SU-DHL-6 (cell line): ENCODE measurements around the gene MAEL.
"Not testable (repeated sequence)": the region's sequence is repeated elsewhere in the genome, so short reads cannot be mapped to it uniquely, and the experiment has no call there.

ENCODE experiments used
- H2AFZ ChIP-seq: fragments of 200-600 bp; sonication (generic); 2 replicates; pipeline ENCODE4 v1.6.1; 2014; ENCODE audit warnings: low read depth, mild to moderate bottlenecking, moderate library complexity, mixed read lengths, antibody characterized with exemption, low read length; ENCODE audit not compliant: severe bottlenecking
- H3F3A ChIP-seq: fragments of 200-600 bp; shearing (Covaris generic); 2 replicates; pipeline ENCODE4 v1.6.0; 2016; ENCODE audit warnings: antibody characterized with exemption, mild to moderate bottlenecking; ENCODE audit not compliant: insufficient read depth
- H3K27ac ChIP-seq: fragments of 200-600 bp; sonication (generic); 2 replicates; pipeline ENCODE4 v1.5.1; 2016; ENCODE audit warnings: low read depth, mild to moderate bottlenecking, low read length, moderate library complexity, mixed read lengths
- H3K27me3 ChIP-seq: fragments of 200-600 bp; sonication (generic), shearing (Covaris generic); 2 replicates; pipeline ENCODE4 v1.6.0; 2014; ENCODE audit warnings: mild to moderate bottlenecking, low read length
- H3K36me3 ChIP-seq: fragments of 200-600 bp; sonication (generic); 2 replicates; pipeline ENCODE4 v1.6.1; 2014; ENCODE audit warnings: mild to moderate bottlenecking, low read length, mixed read lengths
- H3K4me2 ChIP-seq: fragments of 300-600, 200-600 bp; shearing (Covaris generic), sonication (generic); 2 replicates; pipeline ENCODE4 v1.6.0; 2014; ENCODE audit warnings: low read length, low read depth, mild to moderate bottlenecking; ENCODE audit not compliant: poor library complexity, severe bottlenecking
- H3K4me3 ChIP-seq: fragments of 200-600 bp; sonication (generic); 2 replicates; pipeline ENCODE4 v1.5.1; 2014; ENCODE audit warnings: antibody characterized with exemption, low read length, mild to moderate bottlenecking, mixed read lengths; ENCODE audit not compliant: insufficient read depth, poor library complexity, severe bottlenecking
- H3K79me2 ChIP-seq: fragments of 200-600 bp; sonication (generic); 2 replicates; pipeline ENCODE4 v1.6.1; 2014; ENCODE audit warnings: mild to moderate bottlenecking, low read length, moderate library complexity; ENCODE audit not compliant: insufficient read depth
- H3K9ac ChIP-seq: fragments of 200-600 bp; sonication (generic); 2 replicates; pipeline ENCODE4 v1.7.0; 2014; ENCODE audit warnings: mild to moderate bottlenecking, low read length
- H3K9me2 ChIP-seq: fragments of 200-600 bp; sonication (generic); replicated peaks from 2 replicates; pipeline ENCODE4 v1.6.1; 2014; ENCODE audit warnings: low read length; ENCODE audit not compliant: insufficient read depth
- H3K9me3 ChIP-seq: fragments of 200-600 bp; sonication (generic); 2 replicates; pipeline ENCODE4 v1.6.1; 2014; ENCODE audit warnings: low read length, mixed read lengths; ENCODE audit not compliant: insufficient read depth
- H4K20me1 ChIP-seq: fragments of 200-600 bp; sonication (generic); 2 replicates; pipeline ENCODE4 v1.6.1; 2014; ENCODE audit warnings: low read depth, mild to moderate bottlenecking, antibody characterized with exemption, low read length, moderate library complexity, mixed read lengths
- CTCF ChIP-seq: fragments of 200-600 bp; sonication (generic); IDR thresholded peaks from one replicate; pipeline ENCODE4 v1.5.1; 2017; ENCODE audit warnings: antibody characterized with exemption, mild to moderate bottlenecking, low read length, moderate library complexity; ENCODE audit not compliant: insufficient read depth, poor library complexity, severe bottlenecking
- EZH2phosphoT487 ChIP-seq: fragments of 200-600 bp; sonication (generic), shearing (Covaris generic); conservative IDR thresholded peaks from 2 replicates; pipeline ENCODE4 v1.6.1; 2018; ENCODE audit warnings: mild to moderate bottlenecking, antibody characterized with exemption, low read length, moderate library complexity, mixed read lengths

Gene MAEL

GRCh38 chr1:167016100-167016750 is 27.1 kb downstream of the MAEL start:
- H3F3A ChIP-seq: no peaks in the 10 kb centered on the region
- H3K27me3 ChIP-seq: no peaks in the 10 kb centered on the region
- H3K36me3 ChIP-seq: no peaks in the 10 kb centered on the region
- no peaks in the 10 kb centered on the region for H3K9me2 ChIP-seq
- no peaks in the 10 kb centered on the region for H3K9me3 ChIP-seq
- H3K4me3 ChIP-seq: no peak overlapping the region
- no peak overlapping the region for H3K9ac ChIP-seq
- H3K27ac ChIP-seq: no peak overlapping the region
- H2AFZ ChIP-seq: no peak overlapping the region
- H3K79me2 ChIP-seq: no peaks in the 10 kb centered on the region
- no peak overlapping the region for H3K4me2 ChIP-seq
- no peaks in the 10 kb centered on the region for H4K20me1 ChIP-seq
- TF ChIP-seq CTCF (no peak), EZH2phosphoT487 (no peak)

GRCh38 chr1:167022384-167022783 is 33.3 kb downstream of the MAEL start:
- Histone ChIP-seq H3K9me3 (no peaks in the 10 kb centered on the region), H3K27ac (no peak overlapping the region), H3K9me2 (no peaks in the 10 kb centered on the region), H3F3A (no peaks in the 10 kb centered on the region), H2AFZ (no peak overlapping the region), H3K36me3 (no peaks in the 10 kb centered on the region), H3K4me2 (no peak overlapping the region), H3K9ac (no peak overlapping the region), H3K4me3 (no peak overlapping the region), H3K79me2 (no peaks in the 10 kb centered on the region), H4K20me1 (no peaks in the 10 kb centered on the region), H3K27me3 (no peaks in the 10 kb centered on the region)
- TF ChIP-seq EZH2phosphoT487 (no peak), CTCF (no peak)

GRCh38 chr1:167029553-167029952 is 40.5 kb downstream of the MAEL start:
- H3F3A ChIP-seq, H3K9me2 ChIP-seq, H3K27me3 ChIP-seq: not testable (repeated sequence)

GRCh38 chr1:167033646-167034045 is 44.6 kb downstream of the MAEL start:
- H3K79me2 ChIP-seq: no peaks in the 10 kb centered on the region
- H3K4me2 ChIP-seq: no peak overlapping the region
- no peak overlapping the region for H3K9ac ChIP-seq
- H3K27me3 ChIP-seq: no peaks in the 10 kb centered on the region; the same call in 1 of the 2 replicates
- H3K9me3 ChIP-seq: 0 out of 2 replicates have a peak, but pooled peaks cover under 1% of the 10 kb centered on the region
- no peaks in the 10 kb centered on the region for H4K20me1 ChIP-seq
- no peak for TF ChIP-seq EZH2phosphoT487
- TF ChIP-seq CTCF: no peak
- no peak overlapping the region for H2AFZ ChIP-seq
- no peaks in the 10 kb centered on the region for H3K9me2 ChIP-seq
- H3K27ac ChIP-seq: no peak overlapping the region
- no peak overlapping the region for H3K4me3 ChIP-seq
- no peaks in the 10 kb centered on the region for H3F3A ChIP-seq
- no peaks in the 10 kb centered on the region for H3K36me3 ChIP-seq

More at GRCh38 chr1:167029553-167029952, 40.5 kb downstream of the MAEL start:
- not testable (repeated sequence) for H3K9ac ChIP-seq, H3K27ac ChIP-seq, H3K9me3 ChIP-seq, H3K4me2 ChIP-seq, H4K20me1 ChIP-seq, H3K79me2 ChIP-seq, H3K36me3 ChIP-seq, H3K4me3 ChIP-seq, H2AFZ ChIP-seq
